HT-29 (cell line): ENCODE measurements around the gene CREBRF. TPM values are rescaled to one million over a fixed set of nuclear protein-coding genes. Genes with fewer than 3 reads are reported as not detected.
"Not testable (repeated sequence)": the region's sequence is repeated elsewhere in the genome, so short reads cannot be mapped to it uniquely, and the experiment has no call there.

Experiments
- DNase-seq: peaks from one replicate; pipeline ENCODE4 v3.0.0-alpha.2; 2015; ENCODE audit warnings: low spot score
- total RNA-seq: library from RNA; depleted of rRNA; stranded (reverse); fragments of >200 nt; shearing (Covaris generic); gene quantifications from 2 replicates; pipeline ENCODE4 v1.2.3, GENCODE V29; 2014

The CREBRF gene
- total RNA-seq, 1 experiment from 2014 or later, result 6.0 TPM

DNA sequence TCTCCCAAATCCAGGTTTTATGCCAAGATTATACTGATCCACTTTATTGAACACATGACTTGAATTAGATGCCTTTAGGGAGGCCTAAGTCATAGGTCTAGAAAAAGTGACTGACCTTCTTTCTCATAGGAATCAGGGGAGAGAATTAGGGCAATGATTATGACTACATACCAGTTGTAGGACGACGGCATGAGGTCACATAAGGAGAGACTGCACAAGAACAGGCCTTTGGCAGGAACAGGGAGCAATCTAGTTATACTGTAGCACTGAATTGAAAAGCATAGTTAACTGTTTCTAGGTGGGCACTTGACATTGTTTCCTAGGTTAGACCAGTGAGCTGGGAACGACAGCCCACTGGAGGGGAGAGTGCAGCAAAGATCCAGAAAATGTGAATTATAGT is 22.7 kb downstream of the CREBRF start:
- DNase-seq, result no peak

- no peak for DNase-seq
Observed at GRCh38 chr5:173089581-173089980, 33.4 kb downstream of the CREBRF start.

GRCh38 chr5:173090639-173091038 is 34.5 kb downstream of the CREBRF start:
- no peak for DNase-seq

DNA sequence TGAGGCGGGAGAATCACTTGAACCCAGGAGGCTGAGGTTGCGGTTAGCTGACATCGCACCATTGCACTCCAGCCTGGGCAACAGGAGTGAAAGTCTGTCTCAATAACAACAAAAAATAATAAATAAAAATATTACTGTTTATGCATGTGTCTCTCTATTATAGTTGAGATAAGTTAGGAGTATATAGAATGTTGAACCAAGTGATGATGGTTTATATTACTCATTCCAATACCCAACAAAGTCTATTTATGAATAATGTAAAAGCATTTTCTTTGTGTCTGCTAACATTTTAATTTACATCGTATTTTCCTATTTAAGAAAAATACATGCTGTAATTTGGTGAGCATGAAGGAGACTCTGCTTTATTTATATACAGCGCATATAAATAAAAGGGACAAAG is 35.8 kb downstream of the CREBRF start:
- no peak for DNase-seq

DNA sequence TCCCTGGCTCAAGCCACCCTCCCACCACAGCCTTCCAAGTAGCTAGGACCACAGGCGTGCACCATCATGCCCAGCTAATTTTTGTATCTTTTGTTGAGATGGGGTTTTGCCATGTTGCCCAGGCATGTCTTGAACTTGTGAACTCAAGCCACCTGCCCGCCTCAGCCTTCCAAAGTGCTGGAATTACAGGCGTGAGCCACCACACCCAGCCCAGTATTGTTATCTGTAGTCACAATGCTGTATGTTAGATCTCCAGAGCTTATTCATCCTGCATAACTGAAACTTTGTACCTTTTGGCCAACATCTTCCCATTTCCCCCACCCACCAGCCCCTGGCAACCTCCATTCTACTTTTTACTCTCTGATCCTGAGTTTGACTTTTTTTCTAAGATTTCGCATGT is 37.5 kb downstream of the CREBRF start:
- no peak for DNase-seq

- DNase-seq, result peak; percentile 12
Observed at GRCh38 chr5:173094012-173094661, 38.0 kb downstream of the CREBRF start.

DNA sequence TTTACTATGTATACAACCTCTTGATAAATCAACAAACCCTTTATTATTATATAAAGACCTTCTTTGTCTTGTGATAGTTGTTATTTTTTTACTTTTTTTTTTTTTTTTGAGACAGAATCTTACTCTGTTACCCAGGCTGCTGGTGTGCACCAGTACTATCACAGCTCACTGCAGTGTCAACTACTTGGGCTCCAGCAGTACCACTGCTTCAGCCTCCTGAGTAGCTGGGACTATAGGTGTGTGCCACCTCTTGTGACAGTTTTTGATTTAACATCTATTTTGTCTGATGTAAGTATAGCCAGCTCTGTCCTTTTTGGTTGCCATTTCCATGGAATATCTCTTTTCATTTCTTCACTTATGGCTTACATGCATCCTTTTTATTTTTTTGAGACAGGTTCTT is 42.6 kb downstream of the CREBRF start:
- DNase-seq, result no peak

- DNase-seq, result no peak
Observed at GRCh38 chr5:173099461-173099860, 43.3 kb downstream of the CREBRF start.

DNA sequence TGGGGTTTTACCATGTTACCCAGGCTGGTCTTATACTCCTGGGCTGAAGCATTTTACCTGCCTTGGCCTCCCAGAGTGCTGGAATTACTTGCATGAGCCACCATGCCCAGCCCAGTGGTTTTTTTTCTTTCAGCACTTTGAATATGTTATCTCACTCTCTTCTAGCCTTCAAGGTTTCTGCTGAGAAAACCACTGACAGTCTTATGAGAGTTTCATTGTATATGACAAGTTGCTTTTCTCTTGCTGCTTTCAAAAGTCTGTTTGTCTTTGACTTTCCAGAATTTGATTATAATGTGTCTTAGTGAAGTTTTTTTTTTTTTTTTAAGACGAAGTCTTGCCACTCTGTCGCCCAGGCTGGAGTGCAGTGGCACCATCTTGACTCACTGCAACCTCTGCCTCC is 45.1 kb downstream of the CREBRF start:
- no peak for DNase-seq

GRCh38 chr5:173103411-173103810 is 47.3 kb downstream of the CREBRF start:
- DNase-seq, result no peak

GRCh38 chr5:173108914-173109313 is 52.8 kb downstream of the CREBRF start:
- no peak for DNase-seq

GRCh38 chr5:173114536-173114935 is 58.4 kb downstream of the CREBRF start:
- DNase-seq, result no peak

DNA sequence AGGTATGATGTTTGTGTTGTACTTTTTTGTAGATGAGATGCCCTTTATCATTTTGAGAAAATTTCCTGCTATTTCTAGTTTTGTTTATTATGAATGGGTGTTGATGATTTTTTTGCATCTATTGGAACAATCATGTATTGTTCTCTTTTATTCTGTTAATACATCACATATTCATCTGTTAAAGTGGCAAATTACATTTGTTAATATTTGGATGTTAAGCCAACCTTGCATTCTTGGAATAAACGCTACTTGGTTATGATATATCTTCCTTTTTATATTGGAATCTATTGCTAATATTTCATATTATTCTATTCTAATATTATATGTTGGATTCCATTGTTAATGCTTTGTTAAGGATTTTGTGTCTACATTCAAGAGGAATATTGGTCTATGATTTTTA is 63.6 kb downstream of the CREBRF start:
- DNase-seq, result no peak

DNA sequence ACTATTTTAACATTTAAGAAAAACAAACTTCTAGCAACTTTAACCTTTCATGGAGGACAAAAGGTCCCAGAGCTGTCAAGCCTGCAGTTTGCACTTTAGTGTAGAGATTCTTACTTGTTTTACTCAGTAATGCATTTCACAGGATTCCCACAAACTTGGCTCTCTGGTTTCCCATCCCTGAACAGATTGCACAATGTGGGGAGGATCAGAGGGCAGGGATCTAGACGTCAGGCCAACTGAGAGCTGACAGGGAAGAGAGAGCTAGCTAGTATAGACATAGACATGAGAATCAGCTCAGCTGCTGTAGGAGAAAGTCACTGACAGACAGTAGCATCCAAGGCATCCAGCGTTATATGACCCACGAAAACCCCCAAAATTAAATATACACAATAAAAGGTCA is 67.3 kb downstream of the CREBRF start:
- DNase-seq, result no peak

DNA sequence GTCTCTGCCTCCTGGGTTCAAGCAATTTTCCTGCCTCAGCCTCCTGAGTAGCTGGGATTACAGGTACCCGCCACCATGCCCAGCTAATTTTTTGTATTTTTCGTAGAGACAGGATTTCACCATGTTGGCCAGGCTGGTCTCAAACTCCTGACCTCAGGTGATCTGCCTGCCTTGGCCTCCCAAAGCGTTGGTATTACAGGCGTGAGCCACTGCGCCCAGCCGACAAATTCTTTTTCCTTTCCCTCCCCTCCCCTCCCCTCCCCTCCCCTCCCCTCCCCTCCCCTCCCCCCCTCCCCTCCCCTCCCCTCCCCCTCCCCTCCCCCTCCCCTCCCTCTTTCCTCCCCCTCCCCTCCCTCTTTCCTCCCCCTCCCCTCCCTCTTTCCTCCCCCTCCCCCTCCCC is 76.0 kb downstream of the CREBRF start:
- DNase-seq, result not testable (repeated sequence)

DNA sequence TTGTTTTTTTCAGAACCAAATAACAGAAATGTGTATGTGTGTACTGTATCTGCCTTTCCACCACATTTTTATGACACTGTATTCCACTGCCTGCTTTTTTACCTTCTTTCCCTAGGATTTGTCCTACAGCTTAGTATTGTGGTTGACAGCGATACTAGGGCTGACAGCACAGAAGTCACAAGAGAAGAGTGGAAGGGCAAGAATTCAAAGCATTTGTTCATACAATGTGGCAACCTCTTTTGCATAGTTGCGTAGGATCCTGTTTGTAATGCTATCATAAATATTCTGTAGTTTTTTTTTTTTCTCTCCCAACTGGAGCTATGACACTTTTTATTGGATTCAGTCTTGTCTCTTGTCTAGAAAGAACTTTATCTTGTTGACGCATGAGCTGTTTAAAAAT is 82.6 kb downstream of the CREBRF start:
- no peak for DNase-seq

DNA sequence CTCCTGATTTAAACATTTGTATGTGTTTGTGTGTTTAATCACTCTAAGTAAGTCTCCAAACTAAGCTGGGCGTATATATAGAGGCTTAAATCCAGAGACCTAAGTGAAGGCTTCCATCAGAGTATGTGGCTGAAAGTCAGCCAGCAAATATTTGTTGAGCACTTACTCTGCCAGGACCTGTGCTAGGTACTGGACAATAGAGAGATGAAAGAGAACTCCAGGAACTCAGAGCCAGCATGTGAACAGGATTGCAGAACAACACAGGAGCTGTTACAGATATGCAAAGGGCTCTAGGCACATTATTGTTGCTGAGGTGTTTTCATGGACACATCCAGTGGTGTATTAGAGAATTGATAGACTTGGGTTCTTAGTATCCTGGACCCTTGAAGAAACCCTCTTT is 83.5 kb downstream of the CREBRF start:
- DNase-seq, result no peak

DNA sequence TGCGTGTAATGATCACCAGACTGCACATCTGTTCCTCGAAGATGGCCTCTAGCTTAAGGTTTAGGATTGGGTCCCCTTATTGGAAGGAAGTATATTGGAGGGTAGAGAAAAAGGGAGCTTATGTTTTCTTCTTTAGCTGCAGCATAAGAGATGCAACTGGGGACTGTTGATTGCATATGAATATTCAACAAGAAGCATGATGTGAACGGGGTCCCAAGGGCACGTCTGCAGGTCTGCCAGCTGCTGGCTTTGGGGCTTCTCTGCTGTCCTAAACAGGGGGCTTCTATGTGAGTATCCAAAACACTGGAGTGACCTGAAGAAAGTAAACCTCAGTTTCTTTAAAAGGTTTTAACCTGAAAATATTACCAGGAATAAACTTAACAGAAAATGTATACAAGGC is 84.6 kb downstream of the CREBRF start:
- no peak for DNase-seq

DNA sequence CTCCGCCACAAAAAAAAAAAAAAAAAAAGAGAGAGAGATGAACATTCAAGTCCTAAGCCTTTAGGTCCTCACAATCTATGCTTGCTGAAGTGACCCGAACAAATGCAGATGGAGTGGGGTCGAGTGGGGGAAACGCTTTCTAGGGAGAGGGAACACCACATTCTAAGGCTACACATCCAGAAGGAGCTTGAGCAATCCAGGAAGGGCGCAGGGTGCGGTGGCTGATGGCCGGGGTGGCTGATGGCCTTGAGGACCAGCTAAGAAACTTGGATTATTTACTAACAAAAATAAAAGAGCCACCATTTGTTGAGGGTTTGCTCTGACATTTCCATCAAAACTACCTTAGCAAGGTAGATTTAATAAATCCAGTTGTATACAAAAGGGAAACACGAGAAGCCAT is 87.4 kb downstream of the CREBRF start:
- no peak for DNase-seq

GRCh38 chr5:173144200-173145176 is 88.3 kb downstream of the CREBRF start, which contains the start of gene BNIP1:
Gene BNIP1 (plus strand): TSS chr5:173144531. CDS start chr5:173144546, 15 bp downstream.
- DNase-seq, result peak; percentile 98

DNA sequence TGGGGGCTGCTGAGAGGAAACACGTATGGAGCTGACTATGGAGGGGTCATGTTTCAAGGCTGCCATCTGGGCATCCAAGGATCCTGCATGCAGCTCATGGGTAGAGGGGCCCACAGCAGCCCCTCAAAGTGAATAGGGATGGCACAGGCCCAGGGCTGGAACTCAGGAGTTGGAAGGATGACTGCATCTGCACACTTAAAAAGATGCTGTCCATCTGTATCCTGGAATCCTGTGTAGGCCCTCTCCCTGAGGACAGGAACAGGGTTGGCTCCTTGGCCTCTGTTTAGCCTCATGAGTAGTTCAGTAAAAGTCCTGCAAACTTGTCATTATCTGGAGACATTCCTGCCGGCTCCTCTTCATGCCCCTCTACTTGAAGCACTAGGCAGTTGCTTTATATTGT is 92.2 kb downstream of the CREBRF start:
- no peak for DNase-seq

DNA sequence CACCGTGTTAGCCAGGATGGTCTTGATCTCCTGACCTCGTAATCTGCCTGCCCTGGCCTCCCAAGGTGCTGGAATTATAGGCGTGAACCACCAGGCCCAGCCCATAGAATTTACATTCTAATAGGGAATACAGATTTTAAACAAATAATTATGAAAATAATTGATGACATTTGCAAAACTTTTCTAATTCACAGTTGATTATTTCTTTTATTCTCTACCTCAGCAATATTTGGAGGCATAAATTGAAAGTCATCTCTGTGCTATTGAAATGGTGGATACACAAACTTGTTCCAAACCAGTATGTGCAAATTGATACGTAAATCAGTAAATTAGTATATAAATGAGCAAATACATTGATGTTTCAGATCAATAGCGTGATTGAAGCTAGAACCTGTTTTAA is 96.4 kb downstream of the CREBRF start:
- no peak for DNase-seq

DNA sequence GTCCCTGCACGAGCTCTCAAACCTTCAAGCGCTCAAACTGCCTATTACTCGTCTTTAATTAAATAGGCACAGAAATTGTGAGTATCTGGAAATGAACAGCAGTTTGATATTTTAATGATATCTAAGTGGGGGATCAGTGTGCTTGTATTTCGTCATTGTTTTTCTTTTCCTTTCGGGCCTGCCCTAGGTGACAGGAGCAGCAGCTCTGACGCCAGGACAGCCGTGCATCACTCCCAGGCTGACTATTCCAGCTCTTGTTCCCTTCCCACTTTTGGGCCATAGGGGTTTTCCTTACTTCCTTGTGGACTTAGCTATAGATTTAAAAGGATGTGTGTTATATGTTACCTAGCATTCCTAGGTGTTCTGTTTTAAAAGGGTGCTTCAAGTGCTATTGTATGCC is 97.7 kb downstream of the CREBRF start:
- DNase-seq, result no peak
